Stomach (tissue), 4 donors: ENCODE measurements around the gene HIF1AN.

Experiments
- EP300 ChIP-seq: sonication (generic); formaldehyde crosslinking; IDR thresholded peaks from one replicate; pipeline ENCODE4 v1.6.1; 2017; ENCODE audit warnings: antibody characterized with exemption
- POLR2AphosphoS5 ChIP-seq, 3 donors: sonication (generic); formaldehyde crosslinking; IDR thresholded peaks; one replicate each; pipeline ENCODE4 v1.6.1; 2016; ENCODE audit warnings: antibody characterized with exemption in 3 of 3
- TF ChIP-seq, protein P1 (sequence below), 7 experiments: fragments of 450-650 bp in 4 of 7; fragments of 200-600 bp in 3 of 7; sonication (generic) in 3 of 7; IDR thresholded peaks; one replicate each; pipeline ENCODE4 v1.5.1; 2016 to 2019; ENCODE audit warnings: antibody characterized with exemption in 7 of 7, control low read depth in 2 of 7, mild to moderate bottlenecking in 1 of 7

DNA sequence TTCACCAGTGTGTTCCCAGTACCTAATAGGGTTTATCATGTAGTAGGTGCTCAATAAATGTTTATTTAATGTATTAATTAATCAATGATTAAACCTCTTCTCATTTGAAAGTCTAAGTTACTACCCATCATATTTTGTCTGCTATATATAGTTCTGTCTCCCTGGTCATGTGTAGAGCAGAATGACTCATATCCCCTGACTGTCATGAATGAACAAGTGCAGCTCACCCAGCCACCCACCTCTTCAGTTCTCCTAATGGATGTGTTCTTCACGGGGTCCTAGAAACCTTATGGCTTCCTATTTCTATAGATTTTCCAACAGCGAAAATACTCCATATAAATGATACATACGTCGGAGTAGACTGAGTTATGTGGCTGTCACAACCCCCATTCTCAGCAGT is 64.5 kb downstream of the HIF1AN start:
- TF ChIP-seq, protein P1, sequence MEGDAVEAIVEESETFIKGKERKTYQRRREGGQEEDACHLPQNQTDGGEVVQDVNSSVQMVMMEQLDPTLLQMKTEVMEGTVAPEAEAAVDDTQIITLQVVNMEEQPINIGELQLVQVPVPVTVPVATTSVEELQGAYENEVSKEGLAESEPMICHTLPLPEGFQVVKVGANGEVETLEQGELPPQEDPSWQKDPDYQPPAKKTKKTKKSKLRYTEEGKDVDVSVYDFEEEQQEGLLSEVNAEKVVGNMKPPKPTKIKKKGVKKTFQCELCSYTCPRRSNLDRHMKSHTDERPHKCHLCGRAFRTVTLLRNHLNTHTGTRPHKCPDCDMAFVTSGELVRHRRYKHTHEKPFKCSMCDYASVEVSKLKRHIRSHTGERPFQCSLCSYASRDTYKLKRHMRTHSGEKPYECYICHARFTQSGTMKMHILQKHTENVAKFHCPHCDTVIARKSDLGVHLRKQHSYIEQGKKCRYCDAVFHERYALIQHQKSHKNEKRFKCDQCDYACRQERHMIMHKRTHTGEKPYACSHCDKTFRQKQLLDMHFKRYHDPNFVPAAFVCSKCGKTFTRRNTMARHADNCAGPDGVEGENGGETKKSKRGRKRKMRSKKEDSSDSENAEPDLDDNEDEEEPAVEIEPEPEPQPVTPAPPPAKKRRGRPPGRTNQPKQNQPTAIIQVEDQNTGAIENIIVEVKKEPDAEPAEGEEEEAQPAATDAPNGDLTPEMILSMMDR (IDR thresholded peaks at IDR 0.05), result no peak
- no peak for TF ChIP-seq POLR2AphosphoS5 (IDR thresholded peaks at IDR 0.05)
- TF ChIP-seq EP300, result no peak
